Neural cell (in vitro differentiated cells): ENCODE data around the gene PREB. TPM values are rescaled to one million over a fixed set of nuclear protein-coding genes. Genes with fewer than 3 reads are reported as not detected.
"Not testable (repeated sequence)": the region's sequence is repeated elsewhere in the genome, so short reads cannot be mapped to it uniquely, and the experiment has no call there.

Source experiments
- H2AFZ ChIP-seq: fragments of 200-600, 300-800 bp; sonication (generic), shearing (Covaris generic); 2 replicates; pipeline ENCODE4 v1.6.0; 2014; ENCODE audit warnings: low read depth, mild to moderate bottlenecking, antibody characterized with exemption, low read length, moderate library complexity
- H3F3A ChIP-seq: fragments of 200-600 bp; shearing (Covaris generic); 2 replicates; pipeline ENCODE4 v1.6.1; 2016; ENCODE audit warnings: mild to moderate bottlenecking, moderate library complexity, mixed read lengths, antibody characterized with exemption, low read length; ENCODE audit not compliant: insufficient read depth, poor library complexity, severe bottlenecking
- H3K27ac ChIP-seq: fragments of 200-600, 300-800 bp; sonication (generic), shearing (Covaris generic); 2 replicates; pipeline ENCODE4 v1.5.1; 2014; ENCODE audit warnings: mild to moderate bottlenecking, low read length, moderate library complexity
- H3K27me3 ChIP-seq: fragments of 300-800, 200-600 bp; sonication (generic), shearing (Covaris generic); 2 replicates; pipeline ENCODE4 v1.6.0; 2014; ENCODE audit warnings: mild to moderate bottlenecking, low read depth, low read length, moderate library complexity; ENCODE audit not compliant: insufficient read depth
- H3K36me3 ChIP-seq: fragments of 300-800, 200-600 bp; sonication (generic), shearing (Covaris generic); 2 replicates; pipeline ENCODE4 v1.5.1; 2014; ENCODE audit warnings: mild to moderate bottlenecking, antibody characterized with exemption, low read length, moderate library complexity; ENCODE audit not compliant: insufficient read depth
- H3K4me2 ChIP-seq: fragments of 300-800, 200-600 bp; sonication (generic), shearing (Covaris generic); 2 replicates; pipeline ENCODE4 v1.6.0; 2014; ENCODE audit warnings: mild to moderate bottlenecking, low read length
- H3K4me3 ChIP-seq: fragments of 300-800, 200-600 bp; sonication (generic), shearing (Covaris generic); 2 replicates; pipeline ENCODE4 v1.5.1; 2014; ENCODE audit warnings: mild to moderate bottlenecking, low read length, moderate library complexity
- H3K79me2 ChIP-seq: fragments of 200-600 bp; shearing (Covaris generic); replicated peaks from 2 replicates; pipeline ENCODE4 v1.6.0; 2014; ENCODE audit warnings: mild to moderate bottlenecking, low read length, moderate library complexity; ENCODE audit not compliant: insufficient read depth
- H3K9ac ChIP-seq: fragments of 300-800, 200-600 bp; sonication (generic), shearing (Covaris generic); 2 replicates; pipeline ENCODE4 v1.6.1; 2016; ENCODE audit warnings: mild to moderate bottlenecking, low read length, mixed read lengths
- H3K9me2 ChIP-seq: fragments of 200-600 bp; shearing (Covaris generic); 2 replicates; pipeline ENCODE4 v1.6.1; 2016; ENCODE audit warnings: mild to moderate bottlenecking, low read length, mixed read lengths; ENCODE audit not compliant: insufficient read depth
- H3K9me3 ChIP-seq: fragments of 200-600, 300-800 bp; sonication (generic), shearing (Covaris generic); 2 replicates; pipeline ENCODE4 v1.6.1; 2016; ENCODE audit warnings: mild to moderate bottlenecking, mixed run types, low read length, moderate library complexity, mixed read lengths
- H4K20me1 ChIP-seq: fragments of 200-600 bp; shearing (Covaris generic); 2 replicates; pipeline ENCODE4 v1.6.1; 2016; ENCODE audit warnings: mild to moderate bottlenecking, mixed run types; ENCODE audit not compliant: insufficient read depth
- CTCF ChIP-seq: fragments of 450-650 bp; IDR thresholded peaks from 2 replicates; pipeline ENCODE4 v1.5.1; 2014; ENCODE audit warnings: antibody characterized with exemption, mild to moderate bottlenecking, moderate library complexity; ENCODE audit not compliant: poor library complexity, severe bottlenecking
- EP300 ChIP-seq: fragments of 450-650 bp; conservative IDR thresholded peaks from 2 replicates; pipeline ENCODE4 v1.6.1; 2014; ENCODE audit warnings: antibody characterized with exemption, mild to moderate bottlenecking, moderate library complexity; ENCODE audit not compliant: poor library complexity, severe bottlenecking
- EZH2 ChIP-seq: fragments of 200-600, 300-800 bp; shearing (Covaris generic), sonication (generic); IDR thresholded peaks from 2 replicates; pipeline ENCODE4 v1.6.1; 2014; ENCODE audit warnings: antibody characterized with exemption, low read length, borderline replicate concordance, mild to moderate bottlenecking; ENCODE audit not compliant: insufficient read depth, poor library complexity, severe bottlenecking
- MXI1 ChIP-seq: fragments of 450-650 bp; conservative IDR thresholded peaks from 2 replicates; pipeline ENCODE4 v1.6.1; 2014; ENCODE audit warnings: antibody characterized with exemption, mild to moderate bottlenecking; ENCODE audit not compliant: poor library complexity, severe bottlenecking
- POLR2AphosphoS5 ChIP-seq: IDR thresholded peaks from 2 replicates; pipeline ENCODE4 v1.6.1; 2012
- RAD21 ChIP-seq: fragments of 450-650 bp; conservative IDR thresholded peaks from 2 replicates; pipeline ENCODE4 v1.6.1; 2014; ENCODE audit warnings: antibody characterized with exemption, mild to moderate bottlenecking, moderate library complexity
- REST ChIP-seq: IDR thresholded peaks from 2 replicates; pipeline ENCODE4 v1.6.1; 2012; ENCODE audit warnings: borderline replicate concordance
- SMC3 ChIP-seq: fragments of 450-650 bp; conservative IDR thresholded peaks from 2 replicates; pipeline ENCODE4 v1.6.1; 2014; ENCODE audit warnings: antibody characterized with exemption, mild to moderate bottlenecking, moderate library complexity; ENCODE audit not compliant: poor library complexity
- TAF1 ChIP-seq: IDR thresholded peaks from 2 replicates; pipeline ENCODE4 v1.6.1; 2012; ENCODE audit warnings: low read depth
- polyA plus RNA-seq: library from polyadenylated mRNA; depleted of rRNA; stranded (reverse); fragments of >200 nt; gene quantifications from 2 replicates; pipeline ENCODE4 v1.2.3, GENCODE V29; 2014

The PREB gene
- polyA plus RNA-seq, 1 donor from 2014 or later: 121 TPM

GRCh38 chr2:27115519-27115918, 18.9 kb downstream of the PREB start:
- Histone ChIP-seq H3K9ac (no peak overlapping the region), H3K27me3 (peaks cover 19% of the 10 kb centered on the region), H3K4me2 (no peak overlapping the region), H3K27ac (no peak overlapping the region), H3K36me3 (no peaks in the 10 kb centered on the region), H4K20me1 (no peaks in the 10 kb centered on the region), H3K79me2 (no peaks in the 10 kb centered on the region), H3K9me3 (no peaks in the 10 kb centered on the region), H3F3A (no peaks in the 10 kb centered on the region), H3K9me2 (no peaks in the 10 kb centered on the region), H3K4me3 (no peak overlapping the region), H2AFZ (no peak overlapping the region)
- TF ChIP-seq RAD21 (no peak), CTCF (no peak), POLR2AphosphoS5 (no peak), EZH2 (no peak), MXI1 (no peak), SMC3 (no peak), TAF1 (no peak), REST (no peak), EP300 (no peak)

GRCh38 chr2:27111392-27112078, 22.9 kb downstream of the PREB start:
- not testable (repeated sequence) for H3K27ac ChIP-seq, H3K4me3 ChIP-seq, H3K79me2 ChIP-seq, H2AFZ ChIP-seq, H3K4me2 ChIP-seq, H3K36me3 ChIP-seq, H4K20me1 ChIP-seq, H3K9me2 ChIP-seq, H3F3A ChIP-seq, H3K9me3 ChIP-seq, H3K9ac ChIP-seq, H3K27me3 ChIP-seq

GRCh38 chr2:27110603-27111352, 23.7 kb downstream of the PREB start:
- H3K4me2 ChIP-seq, H2AFZ ChIP-seq, H3K9me3 ChIP-seq, H3K9me2 ChIP-seq, H3K9ac ChIP-seq, H4K20me1 ChIP-seq, H3K36me3 ChIP-seq, H3K27ac ChIP-seq, H3K4me3 ChIP-seq, H3F3A ChIP-seq, H3K27me3 ChIP-seq, H3K79me2 ChIP-seq: not testable (repeated sequence)
